ENCODE measurements around the gene LAMB2.
A peak's percentile ranks its signal among the peaks of the same experiment; 100 is the strongest.

LAMB2 gene

GRCh38 chr3:49172551-49173041 lies 39.7 kb upstream of the LAMB2 start:
- DNase-seq (ENCODE audit: low read depth, low spot score), result no peak
- no peak overlapping the region; the same call in 1 of the 2 replicates for H3K4me3 ChIP-seq
- TF ChIP-seq EZH2 (IDR thresholded peaks at IDR 0.05) (no peak), POLR2AphosphoS5 (IDR thresholded peaks at IDR 0.05; ENCODE audit: borderline replicate concordance, low read depth, low read length) (no peak), FOXP2 (optimal IDR thresholded peaks at IDR 0.05; ENCODE audit: control extremely low read depth, extremely low read length, insufficient read depth) (no peak)
- no peaks in the 10 kb centered on the region for H3K9me3 ChIP-seq (ENCODE audit: low read depth, low read length)
- H3K36me3 ChIP-seq (ENCODE audit: insufficient read depth, low read length), result no peaks in the 10 kb centered on the region
- no peak overlapping the region for H3K9ac ChIP-seq (ENCODE audit: insufficient read length)
- no peak overlapping the region for H3K27ac ChIP-seq

- TF ChIP-seq POLR2AphosphoS5 (IDR thresholded peaks at IDR 0.05; ENCODE audit: borderline replicate concordance, low read depth, low read length) (no peak), FOXP2 (optimal IDR thresholded peaks at IDR 0.05; ENCODE audit: control extremely low read depth, extremely low read length, insufficient read depth) (no peak), EZH2 (IDR thresholded peaks at IDR 0.05) (no peak)
- H3K9ac ChIP-seq (ENCODE audit: insufficient read length), result peak overlapping the region; percentile 70
- H3K36me3 ChIP-seq (ENCODE audit: insufficient read depth, low read length), result no peaks in the 10 kb centered on the region
- H3K27ac ChIP-seq, result no peak overlapping the region
- DNase-seq (ENCODE audit: low read depth, low spot score), result no peak
- H3K4me3 ChIP-seq, result peak overlapping the region; percentile 83
- H3K9me3 ChIP-seq (ENCODE audit: low read depth, low read length), result no peaks in the 10 kb centered on the region
These were observed 39.1 kb upstream of the LAMB2 start for GRCh38 chr3:49171775-49172500.

- Histone ChIP-seq H3K27ac (no peak within 1 kb of the TSS), H3K9me3 (ENCODE audit: low read depth, low read length) (no peaks in the 10 kb centered on the region), H3K9ac (ENCODE audit: insufficient read length) (peak within 1 kb of the TSS; percentile 70), H3K36me3 (ENCODE audit: insufficient read depth, low read length) (no peaks in the 10 kb centered on the region), H3K4me3 (peak within 1 kb of the TSS; percentile 83)
- DNase-seq (ENCODE audit: low read depth, low spot score), result no peak
- TF ChIP-seq EZH2 (IDR thresholded peaks at IDR 0.05) (no peak), POLR2AphosphoS5 (IDR thresholded peaks at IDR 0.05; ENCODE audit: borderline replicate concordance, low read depth, low read length) (peak; percentile 38; the same call in 1 of the 2 replicates)
These were observed 38.4 kb upstream of the LAMB2 start, which contains the start of gene KLHDC8B for GRCh38 chr3:49171119-49171774. Gene KLHDC8B (plus strand): TSS chr3:49171598. CDS start chr3:49172770, 1,172 bp downstream.

- Histone ChIP-seq H3K27ac (no peak overlapping the region), H3K9ac (ENCODE audit: insufficient read length) (peak overlapping the region; percentile 70)
- no peak for DNase-seq (ENCODE audit: low read depth, low spot score)
These were observed 37.9 kb upstream of the LAMB2 start for GRCh38 chr3:49170744-49171118.

GRCh38 chr3:49166752-49167556 lies 34.1 kb upstream of the LAMB2 start:
- TF ChIP-seq FOXP2 (optimal IDR thresholded peaks at IDR 0.05; ENCODE audit: control extremely low read depth, extremely low read length, insufficient read depth), result no peak
- TF ChIP-seq EZH2 (IDR thresholded peaks at IDR 0.05), result no peak
- TF ChIP-seq POLR2AphosphoS5 (IDR thresholded peaks at IDR 0.05; ENCODE audit: borderline replicate concordance, low read depth, low read length), result no peak
- Histone ChIP-seq H3K9me3 (ENCODE audit: low read depth, low read length) (no peaks in the 10 kb centered on the region), H3K27ac (no peak overlapping the region), H3K36me3 (ENCODE audit: insufficient read depth, low read length) (peaks cover 5% of the 10 kb centered on the region; the same call in 1 of the 2 replicates), H3K9ac (ENCODE audit: insufficient read length) (no peak overlapping the region), H3K4me3 (peak overlapping the region; percentile 76)
- no peak for DNase-seq (ENCODE audit: low read depth, low spot score)

More at GRCh38 chr3:49170744-49171118, 37.9 kb upstream of the LAMB2 start:
- Histone ChIP-seq H3K4me3 (peak overlapping the region; percentile 83), H3K36me3 (ENCODE audit: insufficient read depth, low read length) (no peaks in the 10 kb centered on the region), H3K9me3 (ENCODE audit: low read depth, low read length) (no peaks in the 10 kb centered on the region)
- no peak for TF ChIP-seq POLR2AphosphoS5 (IDR thresholded peaks at IDR 0.05; ENCODE audit: borderline replicate concordance, low read depth, low read length)
- no peak for TF ChIP-seq FOXP2 (optimal IDR thresholded peaks at IDR 0.05; ENCODE audit: control extremely low read depth, extremely low read length, insufficient read depth)
- TF ChIP-seq EZH2 (IDR thresholded peaks at IDR 0.05), result no peak

GRCh38 chr3:49165771-49166751 lies 33.2 kb upstream of the LAMB2 start, which contains the start of gene CCDC71:
Gene CCDC71 (minus strand): TSS chr3:49166331. CDS start chr3:49164208, 2,123 bp downstream.
- peak within 1 kb of the TSS; percentile 76 for H3K4me3 ChIP-seq
- H3K27ac ChIP-seq, result peak within 1 kb of the TSS; percentile 57; the same call in 1 of the 2 replicates
- no peaks in the 10 kb centered on the region for H3K9me3 ChIP-seq (ENCODE audit: low read depth, low read length)
- peaks cover 5% of the 10 kb centered on the region; the same call in 1 of the 2 replicates for H3K36me3 ChIP-seq (ENCODE audit: insufficient read depth, low read length)
- peak within 1 kb of the TSS; percentile 82 for H3K9ac ChIP-seq (ENCODE audit: insufficient read length)
- TF ChIP-seq FOXP2 (optimal IDR thresholded peaks at IDR 0.05; ENCODE audit: control extremely low read depth, extremely low read length, insufficient read depth) (no peak), POLR2AphosphoS5 (IDR thresholded peaks at IDR 0.05; ENCODE audit: borderline replicate concordance, low read depth, low read length) (peak; percentile 72)
- no peak for DNase-seq (ENCODE audit: low read depth, low spot score)

Measured in SK-N-MC (cell line).